Gastroesophageal sphincter (tissue), 4 donors: ENCODE data around the gene SMAD3. TPM values are rescaled to one million over a fixed set of nuclear protein-coding genes. Genes with fewer than 3 reads are reported as not detected.
A peak's percentile ranks its signal among the peaks of the same experiment; 100 is the strongest.

Experiments used
- ATAC-seq: fragments of 150-250 bp; one replicate; pipeline ENCODE4 v1.9.1; 2016; ENCODE audit warnings: mild to moderate bottlenecking, moderate library complexity
- H3K27ac ChIP-seq, 4 donors: fragments of 200-600 bp; sonication (generic) in 3 of 4; 1 replicate in 3 of 4; 2 replicates in 1 of 4; pipeline ENCODE4 v1.5.1; 2016 to 2019
- H3K27me3 ChIP-seq: fragments of 200-600 bp; sonication (generic); one replicate; pipeline ENCODE4 v1.5.1; 2019
- H3K36me3 ChIP-seq, 2 donors: fragments of 200-600 bp; sonication (generic); one replicate each; pipeline ENCODE4 v1.5.1; 2019; ENCODE audit warnings: control low read depth in 1 of 2
- H3K4me1 ChIP-seq, 3 donors: fragments of 200-600 bp; sonication (generic); 1 replicate in 2 of 3; 2 replicates in 1 of 3; pipeline ENCODE4 v1.5.1; 2016 to 2019; ENCODE audit warnings: control low read depth in 2 of 3
- H3K4me3 ChIP-seq, 2 donors: fragments of 200-600 bp; sonication (generic); one replicate each; pipeline ENCODE4 v1.5.1; 2019; ENCODE audit warnings: mild to moderate bottlenecking in 1 of 2, moderate library complexity in 1 of 2
- H3K9me3 ChIP-seq, 3 donors: fragments of 200-600 bp; sonication (generic); one replicate each; pipeline ENCODE4 v1.5.1; 2017 to 2019; ENCODE audit warnings: control low read depth in 2 of 3
- EP300 ChIP-seq: sonication (generic); formaldehyde crosslinking; IDR thresholded peaks from one replicate; pipeline ENCODE4 v1.6.1; 2017; ENCODE audit warnings: antibody characterized with exemption, mild to moderate bottlenecking
- POLR2A ChIP-seq, 2 donors: fragments of 450-650 bp; IDR thresholded peaks; one replicate each; pipeline ENCODE4 v1.6.1; 2017; ENCODE audit warnings: antibody characterized with exemption in 2 of 2, mild to moderate bottlenecking in 2 of 2, moderate library complexity in 1 of 2
- POLR2AphosphoS5 ChIP-seq: sonication (generic); formaldehyde crosslinking; IDR thresholded peaks from one replicate; pipeline ENCODE4 v1.6.1; 2017; ENCODE audit warnings: antibody characterized with exemption
- WGBS, 2 donors: methylation state at CpG; one replicate each; pipeline ENCODE4 v1.1.5; 2018; ENCODE audit warnings: low coverage in 1 of 2; 5-methylcytosine and 5-hydroxymethylcytosine counted together
- total RNA-seq, 4 donors: library from RNA; depleted of rRNA; stranded (reverse); fragments of >200 nt; gene quantifications; one replicate each; pipeline ENCODE4 v1.1.0, GENCODE V29; 2016
- TF ChIP-seq, protein P1 (sequence below), 4 experiments: fragments of 200-600 bp in 2 of 4; fragments of 450-650 bp in 2 of 4; sonication (generic) in 1 of 4; IDR thresholded peaks; one replicate each; pipeline ENCODE4 v1.5.1; 2017 to 2019; ENCODE audit warnings: antibody characterized with exemption in 4 of 4, mild to moderate bottlenecking in 2 of 4, moderate library complexity in 2 of 4

The SMAD3 gene
- total RNA-seq, 4 donors from 2014 or later, result 19.8 to 30.6 (median 25.9) TPM

DNA sequence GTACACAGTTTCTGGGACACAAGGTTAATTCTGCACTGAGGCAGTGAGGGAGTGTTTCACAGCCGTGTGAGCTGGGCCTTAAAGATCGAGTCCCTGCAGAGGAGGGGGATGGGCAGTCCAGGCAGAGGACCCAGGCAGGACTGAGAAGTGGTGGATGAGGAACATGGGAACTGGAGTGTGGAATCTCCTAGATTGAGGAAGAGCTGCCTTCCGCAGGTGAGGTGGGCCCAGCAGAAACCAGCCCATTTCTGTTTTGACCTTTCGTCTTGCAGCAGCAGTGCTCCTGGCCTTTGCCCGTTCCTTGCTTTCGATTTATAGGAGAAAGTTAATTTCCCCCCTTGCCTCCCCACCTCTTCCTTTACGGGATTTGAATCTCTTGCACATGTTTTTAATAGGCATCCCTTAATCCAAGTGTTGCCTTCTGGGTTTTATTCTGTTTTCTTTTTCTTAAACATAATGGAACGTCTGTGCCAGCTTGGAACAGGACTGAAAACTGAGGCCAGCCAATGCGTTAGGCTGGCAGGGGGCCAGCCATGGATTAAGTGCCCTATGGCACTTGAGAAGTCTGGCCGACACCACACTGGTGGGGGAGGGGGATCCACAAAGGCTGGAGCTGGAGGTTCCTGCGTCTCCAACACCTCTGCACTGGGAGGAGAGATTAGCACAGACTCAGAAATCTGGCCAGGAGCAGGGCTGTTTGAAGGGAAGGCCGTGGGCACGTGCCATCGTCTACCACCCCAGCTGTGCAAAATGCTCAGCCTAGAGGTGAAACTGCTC, 111.0 kb downstream of the SMAD3 start:
- H3K27ac ChIP-seq, result peak overlapping the region; percentile 5 to 84 (median 80)
- no peak overlapping the region for H3K4me3 ChIP-seq
- no peaks in the 10 kb centered on the region for H3K9me3 ChIP-seq
- ATAC-seq, result peak; percentile 20
- 54 to 55% methylated on average over 5 to 7 of the region's 14 CpGs for WGBS, 2 donors
- TF ChIP-seq EP300, result no peak
- TF ChIP-seq POLR2AphosphoS5, result peak; percentile 62
- TF ChIP-seq POLR2A (IDR thresholded peaks at IDR 0.05), result no peak
- TF ChIP-seq, protein P1, sequence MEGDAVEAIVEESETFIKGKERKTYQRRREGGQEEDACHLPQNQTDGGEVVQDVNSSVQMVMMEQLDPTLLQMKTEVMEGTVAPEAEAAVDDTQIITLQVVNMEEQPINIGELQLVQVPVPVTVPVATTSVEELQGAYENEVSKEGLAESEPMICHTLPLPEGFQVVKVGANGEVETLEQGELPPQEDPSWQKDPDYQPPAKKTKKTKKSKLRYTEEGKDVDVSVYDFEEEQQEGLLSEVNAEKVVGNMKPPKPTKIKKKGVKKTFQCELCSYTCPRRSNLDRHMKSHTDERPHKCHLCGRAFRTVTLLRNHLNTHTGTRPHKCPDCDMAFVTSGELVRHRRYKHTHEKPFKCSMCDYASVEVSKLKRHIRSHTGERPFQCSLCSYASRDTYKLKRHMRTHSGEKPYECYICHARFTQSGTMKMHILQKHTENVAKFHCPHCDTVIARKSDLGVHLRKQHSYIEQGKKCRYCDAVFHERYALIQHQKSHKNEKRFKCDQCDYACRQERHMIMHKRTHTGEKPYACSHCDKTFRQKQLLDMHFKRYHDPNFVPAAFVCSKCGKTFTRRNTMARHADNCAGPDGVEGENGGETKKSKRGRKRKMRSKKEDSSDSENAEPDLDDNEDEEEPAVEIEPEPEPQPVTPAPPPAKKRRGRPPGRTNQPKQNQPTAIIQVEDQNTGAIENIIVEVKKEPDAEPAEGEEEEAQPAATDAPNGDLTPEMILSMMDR (IDR thresholded peaks at IDR 0.05), result no peak
- peaks cover 0 to 46% of the 10 kb centered on the region in 2 donors for H3K36me3 ChIP-seq
- H3K27me3 ChIP-seq, result no peaks in the 10 kb centered on the region
- peaks cover 0 to 56% (median 37%) of the 10 kb centered on the region in 3 donors for H3K4me1 ChIP-seq

DNA sequence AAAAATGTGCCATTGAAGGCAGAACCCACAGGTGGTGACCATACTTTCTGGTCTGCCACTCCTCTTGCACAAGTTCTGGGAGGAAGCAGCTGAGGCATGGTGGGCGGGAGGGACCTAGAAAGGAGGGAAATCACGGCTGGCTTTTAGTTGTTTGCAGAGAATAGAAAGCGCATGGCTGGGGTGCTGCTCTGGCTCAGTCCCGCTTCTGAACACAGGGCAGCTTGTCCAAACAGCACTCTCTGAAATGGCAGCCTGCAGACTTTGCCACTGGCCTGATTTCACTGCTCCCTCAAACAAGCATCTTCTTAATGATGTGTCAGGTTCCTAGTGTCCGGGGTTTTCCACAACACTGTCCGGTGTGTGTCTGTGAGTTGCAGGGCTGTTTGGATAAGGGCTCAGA, 112.3 kb downstream of the SMAD3 start:
- H3K4me1 ChIP-seq, result peaks cover 0 to 56% (median 37%) of the 10 kb centered on the region in 3 donors
- peaks cover 0 to 39% of the 10 kb centered on the region in 2 donors for H3K36me3 ChIP-seq
- 39% methylated on average over 4 of the region's 6 CpGs; no CpG with 5 or more reads in 1 of the 2 donors for WGBS, 2 donors
- TF ChIP-seq, protein P1 (IDR thresholded peaks at IDR 0.05), result no peak
- TF ChIP-seq POLR2A (IDR thresholded peaks at IDR 0.05) (no peak), EP300 (no peak), POLR2AphosphoS5 (no peak)
- ATAC-seq, result peak; percentile 14
- peak overlapping the region; percentile 0 to 84 (median 80) for H3K27ac ChIP-seq
- H3K27me3 ChIP-seq, result no peaks in the 10 kb centered on the region
- no peaks in the 10 kb centered on the region for H3K9me3 ChIP-seq
- H3K4me3 ChIP-seq, result no peak overlapping the region

DNA sequence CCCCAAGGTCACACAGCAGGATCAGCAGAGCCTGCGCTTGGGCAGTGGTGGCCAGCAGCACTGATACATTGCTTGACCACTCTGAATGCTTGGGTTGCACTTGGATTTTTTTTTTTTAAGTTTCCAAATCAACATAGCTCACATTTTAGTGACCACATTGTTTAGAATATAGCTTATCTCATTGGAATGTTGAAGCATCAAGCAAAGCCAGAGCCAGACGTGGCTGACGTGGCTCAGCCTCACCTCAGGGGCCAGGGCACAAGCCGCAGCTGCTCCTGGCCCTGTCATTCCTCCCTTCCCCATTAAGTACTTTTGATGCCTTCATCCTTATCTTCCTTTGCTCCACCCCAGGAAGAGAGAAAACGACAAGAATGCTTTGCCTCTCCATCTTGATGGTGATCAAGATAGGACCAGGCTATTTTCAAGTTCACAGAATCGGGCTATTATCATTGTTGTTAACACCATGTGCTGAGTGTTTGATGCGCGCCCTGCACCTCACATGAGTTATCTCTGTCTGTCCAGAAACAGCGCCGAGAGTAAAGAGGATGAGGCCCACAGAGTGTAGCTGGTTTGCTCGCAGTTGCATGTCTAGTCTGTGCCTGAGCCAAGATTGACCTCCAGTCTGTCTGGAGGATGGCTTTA, 113.3 kb downstream of the SMAD3 start:
- peak; percentile 71 for TF ChIP-seq POLR2AphosphoS5
- TF ChIP-seq, protein P1 (IDR thresholded peaks at IDR 0.05), result no peak
- no peak for TF ChIP-seq POLR2A (IDR thresholded peaks at IDR 0.05)
- Histone ChIP-seq H3K27me3 (no peaks in the 10 kb centered on the region), H3K27ac (peak overlapping the region in 3 of 4 donors; percentile 79 to 84 (median 82)), H3K9me3 (no peaks in the 10 kb centered on the region), H3K4me1 (peaks cover 0 to 63% (median 37%) of the 10 kb centered on the region in 3 donors), H3K36me3 (peaks cover 0 to 35% of the 10 kb centered on the region in 2 donors), H3K4me3 (no peak overlapping the region)
- peak; percentile 69 for ATAC-seq
- 35 to 75% methylated on average over 7 to 9 of the region's 11 CpGs for WGBS, 2 donors

DNA sequence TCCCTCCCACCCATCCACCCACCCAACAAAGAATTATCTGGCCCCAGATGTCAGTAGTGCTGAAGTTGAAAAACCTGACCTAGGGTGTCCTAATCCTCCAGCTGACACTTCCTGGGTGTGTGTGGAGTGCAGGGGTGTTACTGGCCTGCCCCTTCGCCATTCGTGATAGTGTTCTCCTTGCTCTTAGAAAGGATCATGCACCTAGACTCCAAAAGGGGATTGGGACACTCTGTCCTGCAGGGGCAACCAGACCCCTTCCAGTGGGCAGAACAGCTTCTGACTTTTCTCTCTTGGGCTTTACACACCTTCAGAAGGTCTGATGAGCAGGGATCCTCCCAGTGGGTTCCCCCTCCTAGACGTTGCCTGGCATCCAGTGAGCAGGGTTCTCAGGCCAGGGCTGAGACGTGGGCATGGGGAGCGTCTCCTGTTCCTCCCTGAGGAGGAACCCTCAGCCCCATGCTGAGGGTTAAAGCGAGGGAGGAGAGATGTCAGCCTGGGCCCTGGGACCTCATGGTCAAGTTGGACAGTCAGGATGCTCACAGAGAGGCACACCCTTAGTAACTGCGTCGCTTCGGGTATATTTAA, 114.1 kb downstream of the SMAD3 start:
- no peak for ATAC-seq
- peaks cover 0 to 63% (median 37%) of the 10 kb centered on the region in 3 donors for H3K4me1 ChIP-seq
- no peaks in the 10 kb centered on the region for H3K27me3 ChIP-seq
- H3K36me3 ChIP-seq, result peaks cover 0 to 32% of the 10 kb centered on the region in 2 donors
- WGBS, 2 donors, result 90 to 100% methylated on average over 1 to 2 of the region's 9 CpGs
- no peak overlapping the region for H3K4me3 ChIP-seq
- H3K27ac ChIP-seq, result peak overlapping the region in 3 of 4 donors; percentile 68 to 84 (median 82)
- TF ChIP-seq POLR2AphosphoS5 (no peak), POLR2A (IDR thresholded peaks at IDR 0.05) (no peak)
- H3K9me3 ChIP-seq, result no peaks in the 10 kb centered on the region

DNA sequence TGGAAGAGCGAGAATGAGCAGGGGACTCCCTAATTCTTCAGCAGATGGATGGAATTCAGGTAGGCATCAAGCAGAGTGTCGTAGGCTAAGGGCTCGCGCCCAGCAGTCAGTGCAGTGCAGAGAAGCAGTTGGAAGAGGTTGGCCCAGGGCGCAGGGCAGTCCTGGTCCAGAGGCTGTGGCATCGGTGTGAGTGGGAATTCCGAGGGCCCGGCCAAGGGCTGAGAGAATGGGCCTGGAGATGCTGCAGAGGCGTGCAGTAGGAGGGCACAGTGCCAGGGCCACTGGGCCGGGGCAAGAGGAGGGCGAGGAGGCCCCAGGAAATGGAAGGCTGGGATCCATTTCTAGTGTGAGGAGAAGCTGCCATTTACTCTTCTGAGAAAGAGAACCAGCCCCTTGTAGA, 114.6 kb downstream of the SMAD3 start:
- peak overlapping the region in 1 of 4 donors; percentile 84 for H3K27ac ChIP-seq

More for the DNA sequence above, 114.6 kb downstream of the SMAD3 start:
- Histone ChIP-seq H3K27me3 (no peaks in the 10 kb centered on the region), H3K4me1 (peaks cover 0 to 63% (median 37%) of the 10 kb centered on the region in 3 donors), H3K4me3 (no peak overlapping the region), H3K9me3 (no peaks in the 10 kb centered on the region), H3K36me3 (peaks cover 0 to 35% of the 10 kb centered on the region in 2 donors)
- 90 to 100% methylated on average over 1 to 9 of the region's 11 CpGs for WGBS, 2 donors
- no peak for ATAC-seq
- TF ChIP-seq EP300, result no peak
- TF ChIP-seq, protein P1 (IDR thresholded peaks at IDR 0.05), result no peak
